NB4 (cell line): ENCODE results near the gene ALPL.
A peak's percentile ranks its signal among the peaks of the same experiment; 100 is the strongest.

Source experiments
- DNase-seq: peaks from one replicate; pipeline ENCODE4 v3.0.0; 2010; ENCODE audit warnings: low read depth
- H3K4me3 ChIP-seq: one replicate; pipeline ENCODE4 v1.5.1; 2011; ENCODE audit warnings: mild to moderate bottlenecking, low read depth, low read length, moderate library complexity
- CTCF ChIP-seq: IDR thresholded peaks from one replicate; pipeline ENCODE4 v1.5.1; 2012; ENCODE audit warnings: low read depth, low read length
- MAX ChIP-seq: IDR thresholded peaks from 2 replicates; pipeline ENCODE4 v1.6.1; 2011; ENCODE audit warnings: low read depth, low read length
- MYC ChIP-seq: IDR thresholded peaks from 2 replicates; pipeline ENCODE4 v1.6.1; 2011; ENCODE audit warnings: low read depth, low read length
- POLR2A ChIP-seq: IDR thresholded peaks from 2 replicates; pipeline ENCODE4 v1.6.1; 2011; ENCODE audit warnings: mild to moderate bottlenecking; ENCODE audit not compliant: insufficient read length; ENCODE audit errors: extremely low read depth

The ALPL gene

GRCh38 chr1:21590126-21590880 is 81.1 kb downstream of the ALPL start:
- H3K4me3 ChIP-seq = no peak overlapping the region

GRCh38 chr1:21590934-21591333 is 81.7 kb downstream of the ALPL start:
- no peak for DNase-seq

More at GRCh38 chr1:21590126-21590880, 81.1 kb downstream of the ALPL start:
- TF ChIP-seq CTCF (no peak), MYC (no peak), MAX (no peak), POLR2A (no peak)
- no peak for DNase-seq

GRCh38 chr1:21592086-21592865 is 83.1 kb downstream of the ALPL start:
- no peak for DNase-seq
- TF ChIP-seq MAX (no peak), CTCF (no peak)
- H3K4me3 ChIP-seq = no peak overlapping the region

More at GRCh38 chr1:21590934-21591333, 81.7 kb downstream of the ALPL start:
- no peak overlapping the region for H3K4me3 ChIP-seq
- TF ChIP-seq MAX (no peak), CTCF (no peak), MYC (no peak), POLR2A (no peak)

GRCh38 chr1:21593231-21593630 is 84.0 kb downstream of the ALPL start:
- no peak for DNase-seq
- no peak overlapping the region for H3K4me3 ChIP-seq
- TF ChIP-seq MYC (no peak), CTCF (no peak), MAX (no peak)

- H3K4me3 ChIP-seq = no peak overlapping the region
- peak; percentile 42 for DNase-seq
- TF ChIP-seq POLR2A (no peak), MAX (no peak), MYC (no peak), CTCF (no peak)
Measured at GRCh38 chr1:21594501-21594900, 85.3 kb downstream of the ALPL start.
